NCI-H345 treated with DMSO at 0.1 percent for 48 hours (cell line): Measurements from ENCODE around the gene LHX4.

Experiments
- DNase-seq: peaks from one replicate; lab custom pipeline; 2025; ENCODE audit not compliant: unreplicated experiment; lab: John Stamatoyannopoulos, UW

Gene LHX4

DNA sequence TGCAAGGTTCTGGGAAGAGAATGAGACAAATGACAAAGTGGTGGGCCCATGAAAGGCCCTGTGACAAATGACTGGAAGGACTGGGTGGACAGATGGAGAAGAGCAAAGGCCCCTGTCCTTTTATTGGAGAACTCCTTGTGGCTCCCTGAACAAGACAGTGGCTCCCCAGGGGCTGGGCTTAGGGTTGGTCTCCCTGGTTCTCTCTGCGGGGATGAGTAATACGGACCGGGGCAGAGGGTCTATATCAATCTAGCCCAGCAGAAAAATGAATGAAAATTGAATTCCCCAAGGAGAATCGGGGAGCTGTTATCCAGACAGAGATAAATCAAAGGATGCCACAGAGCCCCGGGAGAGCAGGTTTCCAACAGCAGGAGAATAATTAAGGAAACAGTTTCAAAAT is 5.2 kb upstream of the LHX4 start:
- no peak for DNase-seq

DNA sequence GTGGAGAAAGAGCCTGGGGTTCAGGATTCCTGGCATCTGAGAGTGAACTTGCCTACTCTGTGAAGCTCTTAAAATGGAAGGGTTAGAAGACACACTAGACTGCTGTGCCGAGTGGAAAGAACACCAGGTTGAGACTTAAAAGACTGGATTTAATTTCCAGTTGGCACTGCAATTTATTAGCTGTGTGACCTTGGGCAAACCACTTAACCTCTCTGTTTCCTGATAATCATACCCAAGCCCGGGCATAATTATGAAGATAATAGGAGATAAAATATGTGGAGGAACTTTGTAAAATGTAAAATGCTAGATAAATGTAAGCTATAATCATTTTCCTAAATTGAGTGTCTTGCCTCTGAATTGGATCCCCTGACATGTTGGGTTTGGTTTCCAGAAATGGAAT is 4.7 kb upstream of the LHX4 start:
- DNase-seq = no peak

DNA sequence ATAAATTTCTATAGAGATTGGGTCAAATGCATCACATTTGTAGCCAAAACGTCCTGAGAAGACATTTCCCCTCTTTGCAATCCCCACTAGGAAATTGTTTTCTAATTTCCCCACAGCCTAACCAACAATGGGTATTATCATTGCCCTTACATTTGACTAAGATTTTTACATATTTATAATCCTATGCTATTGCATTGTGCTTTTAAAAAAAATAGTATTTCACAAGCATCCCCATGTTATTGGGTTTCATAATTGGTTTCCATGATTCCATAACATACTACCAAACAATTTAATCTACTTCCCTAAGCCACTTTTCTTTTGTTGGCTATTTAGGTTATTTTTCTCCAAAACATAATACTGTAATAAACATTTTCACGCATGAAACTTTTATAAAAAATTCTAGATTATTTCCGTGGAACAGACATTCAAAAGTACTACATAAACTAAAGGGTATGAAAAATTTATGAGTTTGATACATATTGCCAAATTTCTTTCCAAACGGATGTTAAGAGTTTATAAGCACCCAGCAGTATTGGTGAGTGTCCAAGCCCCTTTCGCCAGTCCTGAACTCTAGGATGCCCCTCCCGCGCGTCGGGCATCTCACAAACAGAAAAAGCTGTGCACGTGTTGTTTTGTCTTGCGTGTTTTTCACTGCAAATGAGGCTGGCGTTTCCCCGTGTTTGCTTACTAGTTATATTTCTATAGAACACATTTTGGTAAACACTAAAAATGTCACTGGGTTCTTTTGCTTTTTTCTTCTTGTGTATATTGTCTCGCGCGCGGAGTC is 2.0 kb upstream of the LHX4 start:
- DNase-seq = no peak

DNA sequence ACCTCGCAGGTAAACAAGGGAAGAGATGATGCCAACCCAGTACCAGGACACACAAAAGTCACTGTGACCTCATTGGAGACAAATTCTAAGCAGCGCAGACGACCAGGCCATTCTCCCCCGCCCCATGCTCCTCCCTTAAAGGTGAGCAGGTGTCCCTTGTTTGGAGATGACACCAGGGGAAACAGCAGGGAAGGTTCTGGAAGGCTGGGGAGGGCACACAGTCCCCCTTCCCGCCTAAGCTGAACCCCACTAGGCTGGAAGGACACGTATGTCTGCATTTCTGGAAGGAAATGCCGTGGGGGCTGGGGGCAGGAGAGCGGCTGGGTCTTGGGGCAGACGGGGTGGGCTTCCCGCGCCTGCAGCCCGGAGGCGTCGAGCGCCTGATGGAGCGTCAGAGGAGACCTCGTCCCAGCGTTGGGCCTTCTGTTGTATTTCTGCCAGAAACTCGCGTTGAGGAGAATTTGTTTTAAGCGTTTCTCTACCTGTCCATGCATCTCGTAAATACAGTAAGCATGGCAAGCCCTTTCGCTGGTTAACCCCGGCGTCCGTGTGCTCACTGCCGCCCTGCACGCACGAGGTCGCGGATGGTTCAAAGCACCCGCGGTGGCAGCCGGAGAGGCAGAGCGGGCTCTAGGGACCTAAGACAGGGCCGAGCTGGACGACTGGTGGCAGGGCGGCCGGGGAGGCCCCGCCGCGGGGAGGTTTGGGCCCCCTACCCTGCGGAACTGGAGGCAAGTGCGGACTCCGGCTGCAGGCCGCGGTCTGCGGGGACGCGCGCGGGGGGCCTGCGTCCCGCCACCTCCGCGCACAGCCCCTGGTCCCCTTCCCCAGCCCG is 1.2 kb upstream of the LHX4 start:
- DNase-seq = no peak

DNA sequence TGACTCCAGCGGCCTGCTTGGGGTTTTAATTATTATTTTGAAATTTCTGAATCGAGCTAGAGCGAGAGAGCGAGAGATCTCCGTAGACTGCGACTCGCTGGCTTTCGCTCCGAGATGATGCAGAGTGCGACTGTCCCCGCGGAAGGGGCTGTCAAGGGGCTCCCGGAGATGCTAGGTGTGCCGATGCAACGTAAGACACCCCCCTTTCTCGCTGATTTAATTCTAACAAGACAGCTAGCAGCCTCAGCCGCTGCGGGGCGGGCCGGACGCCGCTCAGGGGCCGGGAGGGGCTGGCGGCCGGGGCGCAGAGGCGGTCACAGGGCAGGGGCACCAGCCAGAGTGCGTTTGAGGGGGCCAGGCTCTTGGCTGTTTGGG is 339 bp downstream of the LHX4 start:
- DNase-seq = peak; percentile 15

DNA sequence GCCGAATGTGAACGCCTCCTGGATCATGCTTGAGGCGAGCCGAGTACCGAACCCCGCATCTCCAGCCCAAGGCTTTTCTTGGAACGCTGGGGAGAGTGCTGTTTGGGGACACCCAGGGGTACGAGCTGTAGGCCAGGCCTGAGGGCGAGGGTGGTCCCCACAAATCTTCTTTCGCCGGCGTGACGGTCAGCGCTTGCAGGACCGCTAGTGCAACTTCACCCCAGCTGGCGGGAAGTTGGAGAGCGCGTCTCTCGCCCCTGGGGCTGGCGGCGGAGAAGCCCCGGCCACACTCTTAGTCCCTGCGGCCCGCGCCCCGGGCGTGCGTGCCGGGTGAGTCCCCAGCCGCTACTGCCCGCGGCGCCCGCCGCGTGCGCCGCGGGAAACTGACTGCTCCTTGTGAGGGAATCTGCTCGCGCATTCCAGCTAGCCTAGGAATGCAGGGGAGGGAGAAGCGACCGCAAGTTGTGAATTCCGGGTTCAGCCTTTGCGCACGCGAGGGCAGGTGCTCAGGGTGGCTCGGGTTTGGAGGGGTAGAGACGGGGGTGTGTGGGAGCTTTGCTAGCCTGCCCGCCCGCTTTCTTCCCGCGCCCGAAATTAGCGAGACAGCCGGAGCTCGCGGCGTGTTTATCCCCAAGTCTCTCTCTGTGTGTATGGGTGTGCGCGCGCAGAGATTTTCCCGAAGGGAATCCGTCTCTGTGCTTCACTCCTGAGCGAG is 884 bp downstream of the LHX4 start:
- no peak for DNase-seq

DNA sequence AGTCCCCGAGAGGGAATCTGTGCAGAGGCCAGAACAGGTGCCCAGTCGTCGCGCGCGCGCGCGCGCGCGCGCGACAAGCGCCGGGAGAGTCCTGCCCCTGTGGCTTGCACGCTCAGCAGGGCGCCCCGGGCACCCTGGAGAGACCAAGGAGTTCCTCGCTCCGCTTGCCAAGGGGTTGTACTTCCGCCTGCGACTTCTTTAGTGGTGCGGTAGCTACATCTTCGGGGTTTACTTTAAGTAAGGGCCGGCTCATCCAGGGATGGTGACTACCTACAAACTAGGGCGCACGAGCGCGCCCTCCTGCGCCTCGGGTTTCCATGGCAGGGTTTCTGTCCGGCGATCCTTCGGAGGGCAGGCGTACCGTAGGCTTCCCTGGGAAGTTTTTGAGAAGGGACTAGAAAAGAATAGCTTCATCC is 1.4 kb downstream of the LHX4 start:
- DNase-seq = no peak

DNA sequence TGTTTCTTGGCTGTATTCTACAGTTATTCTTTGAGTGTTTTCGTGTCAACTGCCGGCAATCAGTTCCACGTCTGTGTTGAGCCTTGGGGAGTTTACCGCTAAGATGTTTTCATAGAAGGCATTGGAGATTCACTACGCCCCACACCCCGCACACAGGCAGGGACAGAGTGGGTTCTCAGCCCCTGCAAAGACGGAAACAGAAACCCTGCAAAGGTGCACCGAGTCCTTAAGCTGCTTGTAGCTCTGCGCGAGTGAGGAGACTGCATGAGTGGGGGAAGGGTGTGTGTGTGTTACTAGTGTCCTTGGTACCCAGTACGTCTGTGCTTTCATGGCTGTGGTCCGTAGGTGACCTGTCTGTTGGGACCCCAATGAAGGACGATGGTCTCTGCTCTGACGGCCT is 1.9 kb downstream of the LHX4 start:
- no peak for DNase-seq

DNA sequence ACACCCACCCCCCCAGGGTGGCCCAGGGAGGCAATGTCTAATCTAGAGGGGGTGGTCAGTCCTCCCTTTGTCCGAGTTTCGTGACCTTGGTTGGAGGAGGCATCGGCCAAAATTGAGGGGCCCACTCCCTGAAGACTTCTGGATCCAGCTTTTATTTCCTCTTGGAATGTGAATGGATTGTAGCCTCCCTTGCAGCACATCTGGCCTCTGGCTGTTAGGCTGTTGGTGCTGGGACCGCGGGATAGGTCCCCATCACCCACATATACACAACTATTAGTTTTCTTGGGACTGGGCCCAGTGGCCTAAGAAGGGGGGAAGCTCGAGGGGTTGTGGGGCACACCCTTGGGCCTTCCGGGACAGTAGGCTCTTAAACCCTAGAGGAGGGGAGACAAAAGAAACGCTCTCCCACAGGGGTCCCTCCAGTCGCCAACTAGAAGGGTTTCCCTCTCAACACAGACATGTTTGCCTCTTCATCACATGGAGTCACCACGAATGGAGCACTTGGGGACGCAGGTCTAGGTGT is 2.5 kb downstream of the LHX4 start:
- DNase-seq = no peak

DNA sequence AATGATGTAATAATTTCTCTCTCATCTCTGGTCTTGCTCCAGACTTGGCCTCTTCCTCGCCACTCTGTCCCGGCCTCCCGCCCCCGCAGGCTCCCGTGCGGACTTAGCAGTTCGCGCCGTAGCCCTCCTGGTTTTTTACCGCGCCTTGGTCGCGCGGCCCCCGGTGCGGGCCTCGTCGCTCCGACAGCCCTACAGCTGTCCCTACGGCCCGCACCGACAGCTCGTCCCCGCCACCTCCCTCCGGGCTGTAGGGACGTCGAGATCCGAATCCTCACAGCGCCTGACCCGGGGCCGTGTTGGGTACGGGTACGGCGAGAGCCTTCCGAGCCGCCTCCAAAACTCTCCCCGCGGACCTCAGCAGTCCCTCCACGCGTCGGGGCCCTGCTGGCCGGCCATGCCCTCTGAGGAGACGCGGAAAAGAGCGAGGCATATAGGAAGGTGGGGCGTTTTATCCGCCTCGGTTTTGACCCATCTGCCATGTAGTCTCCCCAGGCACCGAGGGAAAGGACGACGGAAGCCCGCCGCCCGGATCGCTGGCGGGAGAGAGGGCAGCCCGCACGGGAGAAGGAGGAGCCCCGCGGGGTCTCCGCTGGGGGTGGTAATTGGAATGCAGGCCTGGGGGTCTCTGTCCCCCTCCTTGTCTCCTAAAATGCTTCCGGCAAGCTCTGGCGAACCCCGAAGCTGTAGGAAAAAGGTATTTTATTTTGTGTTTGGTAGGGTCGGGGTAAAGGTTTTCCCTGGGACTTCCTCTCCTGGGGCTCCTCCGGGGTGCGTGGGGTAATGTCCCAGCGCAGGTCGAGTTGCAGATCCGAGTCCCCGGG is 3.3 kb downstream of the LHX4 start:
- no peak for DNase-seq

DNA sequence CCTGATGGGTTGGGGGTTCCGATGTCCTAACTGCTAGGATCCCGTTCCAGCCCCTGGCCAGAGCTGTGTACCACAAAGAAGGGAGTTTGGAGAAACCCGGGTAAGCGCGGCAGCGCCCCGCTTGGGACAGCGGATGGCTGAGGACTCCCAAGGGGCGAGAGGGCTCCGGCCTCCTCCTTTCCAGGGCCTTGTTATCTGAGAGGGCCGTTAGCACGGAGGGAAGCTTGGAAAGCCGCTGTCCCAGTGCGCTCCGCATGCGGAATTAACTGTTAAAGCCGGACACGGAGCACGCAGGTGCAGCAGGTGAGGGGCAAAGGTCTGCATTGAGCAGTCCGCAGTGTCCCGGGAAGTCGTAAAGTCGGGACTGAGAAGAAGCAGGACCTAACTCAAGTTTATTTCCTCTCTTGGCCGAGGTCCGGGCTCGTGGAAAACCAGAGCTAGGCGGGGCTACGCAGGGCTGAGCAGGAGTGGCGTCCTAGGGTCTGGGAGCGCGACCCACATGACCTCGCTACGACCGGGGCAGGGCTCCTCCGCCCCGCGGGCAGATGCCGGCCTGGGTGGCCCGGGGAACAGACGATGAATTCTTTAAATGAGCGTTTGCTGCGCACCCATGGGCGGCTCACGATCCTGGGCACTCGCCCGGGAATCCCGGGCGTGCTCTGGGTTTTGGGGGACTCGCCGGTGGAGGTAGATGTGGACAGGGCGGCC is 4.5 kb downstream of the LHX4 start:
- DNase-seq = no peak

DNA sequence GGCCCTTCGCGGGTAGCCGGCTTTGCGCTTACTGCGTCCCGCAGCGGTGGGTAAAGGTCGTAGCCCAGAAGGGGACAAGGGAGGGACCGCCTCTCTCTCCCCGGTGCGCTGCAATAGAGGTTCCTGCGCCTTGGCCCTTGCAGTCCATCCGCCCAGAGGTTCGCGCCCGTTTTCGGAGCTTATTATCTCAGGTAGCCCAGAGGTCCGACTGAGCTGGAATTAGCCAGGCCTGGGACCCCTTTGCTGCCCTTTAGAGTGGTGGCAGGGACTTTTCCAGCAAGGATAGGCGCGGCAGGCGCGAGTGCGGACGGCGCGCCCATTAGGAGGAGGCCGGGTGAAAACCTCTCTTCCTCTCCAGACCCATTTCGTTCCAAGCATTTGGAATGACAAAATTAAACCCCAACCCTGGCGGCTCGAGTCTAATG is 5.0 kb downstream of the LHX4 start:
- no peak for DNase-seq

DNA sequence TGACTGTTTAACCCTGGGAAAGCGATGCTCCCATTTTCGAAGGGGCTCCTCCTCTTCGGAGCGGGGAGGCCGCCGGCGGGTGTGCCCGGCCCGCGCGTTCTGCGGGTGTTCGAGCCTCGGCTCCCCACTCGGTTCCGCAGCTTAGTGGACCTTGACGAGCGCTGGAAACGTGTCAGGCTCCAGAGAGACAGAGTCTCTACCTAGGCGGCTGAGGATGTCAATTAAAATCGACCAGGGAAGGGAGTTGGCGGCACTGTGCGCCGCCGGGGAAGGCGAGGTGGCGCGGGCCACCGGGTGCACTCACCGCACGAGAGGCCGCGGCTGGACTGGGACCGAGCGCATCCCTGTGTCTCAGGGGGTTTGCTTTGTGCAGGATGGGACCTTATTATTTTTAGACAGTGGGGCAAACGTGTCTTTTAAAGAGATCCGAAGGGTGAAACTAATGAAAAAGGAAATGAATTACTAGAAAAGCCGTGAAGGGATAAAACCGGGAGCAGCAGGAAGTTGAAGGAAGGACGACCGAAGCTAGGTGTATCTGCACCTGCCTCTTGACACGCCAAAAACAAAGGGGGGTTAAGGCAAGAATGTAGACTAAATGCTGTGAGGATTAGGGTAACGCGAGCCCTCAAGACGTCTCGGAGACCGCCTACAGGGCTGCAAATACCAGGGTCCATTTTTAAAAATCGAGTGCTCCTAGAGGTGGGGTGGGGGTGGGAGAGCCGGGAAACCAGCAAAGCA is 5.6 kb downstream of the LHX4 start:
- no peak for DNase-seq

DNA sequence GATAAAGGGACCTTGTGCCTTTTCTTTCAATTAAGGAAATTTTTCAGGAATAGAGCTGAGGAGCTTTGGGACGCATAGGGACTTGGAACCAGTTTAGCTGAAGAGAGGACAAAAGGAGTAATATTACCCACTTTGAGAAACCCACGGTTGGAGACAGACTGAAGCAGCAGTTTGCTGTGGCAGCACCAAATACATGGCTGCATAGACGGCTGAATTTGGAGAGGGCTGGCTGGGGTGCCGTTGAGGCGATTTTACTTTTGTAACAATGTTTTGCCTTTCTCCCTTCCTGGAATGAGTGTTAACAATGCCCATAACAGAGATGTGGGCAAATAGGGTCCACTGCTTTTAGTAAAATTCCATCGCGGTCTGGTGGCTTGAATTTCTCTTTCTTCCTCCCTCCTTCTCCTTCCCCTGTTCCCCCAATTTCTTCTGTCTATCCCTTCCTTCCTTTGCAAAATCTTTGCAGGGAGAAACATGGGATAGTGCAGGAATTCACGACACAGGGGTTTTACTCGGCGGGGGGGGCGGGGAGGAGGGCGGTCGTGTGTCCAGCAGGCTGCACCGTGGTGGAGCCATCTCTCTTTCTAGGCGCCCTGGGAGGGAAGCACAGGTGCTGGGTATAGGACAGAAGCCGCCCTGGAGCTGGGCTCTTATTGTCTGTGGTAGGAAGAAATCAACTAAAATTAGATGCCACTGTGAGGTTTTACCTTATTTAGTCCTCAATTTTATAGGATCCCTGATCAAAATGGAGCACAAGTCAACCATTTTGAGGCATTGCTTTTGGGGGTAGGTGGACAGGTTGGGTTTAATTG is 6.8 kb downstream of the LHX4 start:
- DNase-seq = no peak

DNA sequence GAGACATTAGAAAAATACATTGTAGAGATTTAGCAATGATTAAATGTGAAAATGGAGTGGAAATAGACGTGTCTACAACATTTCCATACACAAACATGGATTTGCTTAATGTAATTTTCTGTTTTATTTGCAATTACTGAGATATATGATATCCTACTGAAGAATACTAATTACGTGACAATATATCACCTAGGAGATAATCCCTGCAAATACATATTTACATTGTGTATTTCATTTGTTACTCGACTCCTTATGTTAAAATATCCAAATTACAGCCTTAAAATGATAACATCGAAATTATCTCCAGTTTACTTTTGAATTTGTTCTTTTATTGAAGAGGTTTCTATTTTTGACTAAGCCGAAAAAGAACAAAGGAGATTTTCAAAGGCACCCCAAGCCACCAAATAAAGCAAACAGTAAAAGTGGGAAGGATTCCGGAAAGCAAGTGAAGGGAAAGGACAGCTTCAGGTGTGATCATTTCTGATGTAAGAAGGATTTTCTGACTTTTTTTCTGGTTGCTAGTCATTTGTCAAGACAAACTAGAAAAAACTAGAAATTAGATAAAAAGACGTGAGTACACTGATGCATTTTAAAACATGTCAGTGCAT is 7.9 kb downstream of the LHX4 start:
- DNase-seq = no peak

DNA sequence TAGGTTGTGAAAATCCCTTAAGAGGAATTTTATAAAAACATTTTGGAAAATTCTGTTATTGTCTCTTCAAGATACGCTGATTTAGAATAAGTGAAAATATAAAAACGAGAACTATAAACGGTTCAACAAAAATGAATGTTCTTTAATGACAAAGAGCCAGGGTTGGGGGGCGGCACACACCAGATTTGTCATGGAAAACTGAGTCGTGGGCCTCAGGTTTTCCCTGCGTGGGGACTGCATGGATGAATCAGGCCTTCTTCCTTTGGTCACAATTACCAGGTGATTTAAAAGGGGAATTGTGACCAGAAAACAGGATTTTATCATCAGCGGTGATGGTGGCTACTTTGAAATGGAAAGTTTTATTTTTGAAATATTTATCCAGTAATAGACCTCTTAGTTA is 8.6 kb downstream of the LHX4 start:
- DNase-seq = no peak

DNA sequence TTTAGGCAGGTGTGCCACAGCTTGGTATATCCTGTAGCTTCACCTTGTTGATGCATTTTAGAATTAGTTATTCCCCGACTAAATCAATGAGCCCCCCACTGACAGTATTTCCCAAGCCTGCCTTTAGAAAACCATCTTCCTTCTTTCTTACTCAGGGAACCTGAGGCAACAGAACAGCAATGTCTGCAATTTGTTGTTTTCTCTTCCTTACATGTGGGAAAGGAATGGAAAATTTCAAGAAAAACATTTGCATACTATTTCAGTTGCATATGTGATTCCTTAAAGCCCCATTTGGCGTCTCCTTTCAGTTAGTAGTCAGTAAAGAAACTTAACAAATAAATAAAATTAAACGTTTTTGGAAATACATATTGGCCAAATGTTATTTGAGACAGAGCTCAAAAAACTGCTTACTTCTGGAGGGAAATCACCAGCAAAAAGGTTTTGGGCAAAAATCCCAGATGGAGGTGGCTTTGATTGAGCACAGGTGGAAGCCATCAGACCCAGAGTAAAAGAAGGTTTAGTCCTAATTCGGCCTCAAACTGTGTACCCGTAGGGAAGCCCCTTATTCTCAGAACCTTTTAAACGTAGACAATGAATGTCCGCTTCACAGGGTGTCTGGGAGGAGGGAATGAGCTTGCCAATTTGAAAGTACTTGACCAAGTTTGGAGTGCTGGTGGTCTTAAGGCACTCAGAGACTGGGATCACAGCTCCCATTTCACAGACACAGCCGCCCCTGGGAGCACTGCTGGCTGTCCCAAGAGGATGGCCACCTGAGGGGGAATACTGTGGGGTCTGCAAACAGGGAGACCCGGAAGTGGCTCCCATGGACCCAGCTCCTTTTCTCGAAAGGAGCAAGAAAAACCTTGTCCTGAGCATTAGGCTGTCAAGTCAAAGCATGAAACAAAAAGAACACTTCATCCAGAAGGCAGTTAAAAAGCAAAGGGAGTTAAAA is 9.4 kb downstream of the LHX4 start:
- DNase-seq = no peak
